Measurements from ENCODE around the gene CRTAC1. TPM values are rescaled to one million over a fixed set of nuclear protein-coding genes. Genes with fewer than 3 reads are reported as not detected.

The CRTAC1 gene
- total and polyA plus RNA-seq, 11 donors: 0.38 to 8.6 (median 1.7) TPM

DNA sequence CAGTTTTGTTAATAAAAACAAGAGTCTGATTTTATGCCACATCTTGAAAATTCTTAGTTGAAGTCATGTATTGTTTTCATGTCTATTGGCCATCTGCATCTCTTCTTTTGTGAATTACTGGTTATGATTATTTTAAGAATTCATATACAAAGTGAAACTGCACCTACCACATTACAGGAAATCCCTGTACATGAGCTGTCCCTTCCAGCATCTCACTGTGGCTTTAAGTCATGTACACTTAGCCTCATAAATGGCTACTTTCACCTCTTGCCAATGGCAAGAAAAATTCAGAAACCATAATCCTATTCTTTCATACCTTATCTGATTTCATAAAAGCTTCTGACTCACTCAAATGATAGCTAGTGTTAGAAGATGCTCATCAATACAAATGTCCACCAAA is 48.6 kb downstream of the CRTAC1 start:
- intact Hi-C loops (cut with DNase I): no loop called here
- TF ChIP-seq, protein P1, sequence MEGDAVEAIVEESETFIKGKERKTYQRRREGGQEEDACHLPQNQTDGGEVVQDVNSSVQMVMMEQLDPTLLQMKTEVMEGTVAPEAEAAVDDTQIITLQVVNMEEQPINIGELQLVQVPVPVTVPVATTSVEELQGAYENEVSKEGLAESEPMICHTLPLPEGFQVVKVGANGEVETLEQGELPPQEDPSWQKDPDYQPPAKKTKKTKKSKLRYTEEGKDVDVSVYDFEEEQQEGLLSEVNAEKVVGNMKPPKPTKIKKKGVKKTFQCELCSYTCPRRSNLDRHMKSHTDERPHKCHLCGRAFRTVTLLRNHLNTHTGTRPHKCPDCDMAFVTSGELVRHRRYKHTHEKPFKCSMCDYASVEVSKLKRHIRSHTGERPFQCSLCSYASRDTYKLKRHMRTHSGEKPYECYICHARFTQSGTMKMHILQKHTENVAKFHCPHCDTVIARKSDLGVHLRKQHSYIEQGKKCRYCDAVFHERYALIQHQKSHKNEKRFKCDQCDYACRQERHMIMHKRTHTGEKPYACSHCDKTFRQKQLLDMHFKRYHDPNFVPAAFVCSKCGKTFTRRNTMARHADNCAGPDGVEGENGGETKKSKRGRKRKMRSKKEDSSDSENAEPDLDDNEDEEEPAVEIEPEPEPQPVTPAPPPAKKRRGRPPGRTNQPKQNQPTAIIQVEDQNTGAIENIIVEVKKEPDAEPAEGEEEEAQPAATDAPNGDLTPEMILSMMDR (IDR thresholded peaks at IDR 0.05): no peak
- TF ChIP-seq POLR2A (IDR thresholded peaks at IDR 0.05): no peak
- H3K27me3 ChIP-seq: peaks cover 0 to 45% (median 8%) of the 10 kb centered on the region in 9 donors

DNA sequence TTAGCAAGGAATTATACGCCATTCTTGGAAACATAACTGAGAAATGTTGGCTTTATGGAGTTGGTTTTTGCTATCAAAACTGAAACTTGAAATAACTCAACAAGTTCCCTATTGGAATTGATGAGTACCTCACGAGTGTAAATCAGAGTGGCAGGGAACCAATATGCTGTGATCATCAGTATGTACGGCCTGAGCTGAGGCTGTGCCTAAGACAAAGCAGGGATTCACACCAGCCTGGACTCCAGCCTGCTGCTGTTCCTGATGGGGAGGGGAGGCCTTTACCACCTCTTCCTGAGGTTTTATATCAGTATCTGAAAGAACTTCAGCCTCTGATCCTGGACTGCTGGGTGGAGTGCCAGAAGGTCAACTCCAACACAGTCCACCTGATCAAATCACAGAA is 52.7 kb downstream of the CRTAC1 start:
- Histone ChIP-seq H3K27me3 (peaks cover 8 to 85% (median 34%) of the 10 kb centered on the region in 9 donors), H3K4me1 (no peaks in the 10 kb centered on the region), H3K4me3 (no peak overlapping the region), H3K36me3 (no peaks in the 10 kb centered on the region), H3K9me3 (no peaks in the 10 kb centered on the region), H3K27ac (no peak overlapping the region)
- WGBS, 4 donors: 70 to 79% (median 74%) methylated on average over 3 of the region's 3 CpGs
- intact Hi-C loops (cut with DNase I): no loop called here
- DNase-seq: no peak
- ATAC-seq: no peak
- TF ChIP-seq, protein P1 (IDR thresholded peaks at IDR 0.05): no peak

More for the DNA sequence above, 48.6 kb downstream of the CRTAC1 start:
- ATAC-seq (no peak), DNase-seq (no peak)
- Histone ChIP-seq H3K4me3 (no peak overlapping the region), H3K4me1 (peaks cover 0 to 6% (median 0%) of the 10 kb centered on the region in 12 donors), H3K9me3 (no peaks in the 10 kb centered on the region), H3K36me3 (no peaks in the 10 kb centered on the region), H3K27ac (no peak overlapping the region)

DNA sequence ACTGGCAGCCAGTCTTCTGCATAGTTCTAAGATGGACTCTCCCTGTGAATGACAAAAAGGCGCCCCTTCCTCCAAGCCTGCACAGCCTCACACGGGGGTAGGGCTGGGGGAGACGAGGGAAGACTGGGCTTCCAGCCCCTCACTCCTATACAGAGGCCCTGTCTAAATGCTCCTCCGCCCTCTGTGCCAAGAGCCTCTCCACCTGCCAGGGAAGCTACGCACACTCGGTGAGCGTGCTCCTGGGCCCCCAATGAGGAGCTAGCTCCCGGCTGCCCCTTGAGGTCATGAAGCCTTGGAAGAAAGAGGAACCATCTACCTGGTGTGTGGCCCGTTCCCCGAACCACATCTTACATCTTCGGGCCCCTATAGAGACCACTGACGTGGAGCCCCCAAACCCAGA is 54.8 kb downstream of the CRTAC1 start:
- H3K4me1 ChIP-seq: no peaks in the 10 kb centered on the region
- H3K9me3 ChIP-seq: peaks cover 0 to 3% (median 0%) of the 10 kb centered on the region in 12 donors
- DNase-seq (no peak), ATAC-seq (no peak)
- intact Hi-C loops (cut with DNase I): no loop called here
- H3K27ac ChIP-seq: no peak overlapping the region
- no peaks in the 10 kb centered on the region for H3K36me3 ChIP-seq
- H3K4me3 ChIP-seq: no peak overlapping the region
- peaks cover 8 to 90% (median 42%) of the 10 kb centered on the region in 9 donors for H3K27me3 ChIP-seq
- no peak for TF ChIP-seq POLR2A (IDR thresholded peaks at IDR 0.05)
- TF ChIP-seq, protein P1 (IDR thresholded peaks at IDR 0.05): no peak
- 83 to 86% (median 85%) methylated on average over 12 of the region's 12 CpGs for WGBS, 4 donors

DNA sequence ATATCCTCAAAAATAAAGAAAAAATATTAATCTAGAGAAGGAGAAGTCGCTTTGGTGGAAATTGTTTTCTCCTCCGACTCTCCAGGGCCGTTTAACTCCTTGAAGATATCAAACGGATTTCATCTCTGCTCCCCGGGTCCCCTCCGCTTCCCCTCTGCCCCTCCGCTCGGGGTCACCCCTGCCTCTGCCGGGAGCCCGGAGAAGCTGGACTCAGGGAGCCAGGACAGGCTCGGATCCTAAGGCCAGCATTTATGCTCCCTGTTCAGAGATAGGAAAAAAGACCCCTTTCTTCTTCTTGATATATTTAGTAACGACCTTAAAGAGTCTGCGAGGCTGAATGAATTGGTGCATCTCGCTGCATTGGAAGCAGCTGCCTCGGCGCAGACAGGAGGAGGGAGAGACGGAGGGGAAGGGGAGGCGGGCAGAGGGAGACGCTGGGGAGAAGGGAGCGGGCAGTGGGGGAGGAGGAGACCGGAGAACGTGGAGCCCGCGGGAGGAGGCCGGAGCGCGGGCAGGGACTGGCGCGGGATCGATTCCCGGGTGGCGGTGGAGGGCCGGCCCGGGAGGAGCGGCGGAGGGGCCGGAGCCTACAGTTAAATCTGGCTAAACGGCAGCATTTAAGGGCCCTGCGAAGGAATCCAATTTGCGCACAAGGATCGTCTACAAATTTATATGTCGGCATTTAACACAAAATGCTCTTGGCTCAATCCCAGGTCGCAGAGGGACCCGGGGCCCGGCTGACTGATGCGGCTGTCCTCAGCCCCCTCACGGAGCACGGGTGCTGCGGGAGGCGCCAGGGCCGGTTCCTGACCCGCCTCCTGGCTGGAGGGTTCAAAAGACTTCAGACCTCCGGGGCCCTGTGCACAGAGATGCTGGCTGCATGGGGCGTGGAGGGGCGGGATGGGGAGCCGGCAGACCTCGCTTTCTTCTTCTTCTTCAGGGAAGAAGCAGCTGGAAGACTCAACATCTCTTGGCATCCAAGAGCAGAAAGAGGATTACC is 55.6 kb downstream of the CRTAC1 start:
- intact Hi-C loops (cut with DNase I): no loop called here

More for the DNA sequence above, 55.6 kb downstream of the CRTAC1 start:
- WGBS, 4 donors: 26 to 32% (median 27%) methylated on average over 52 to 57 of the region's 57 CpGs
- no peak for ATAC-seq
- Histone ChIP-seq H3K36me3 (no peaks in the 10 kb centered on the region), H3K4me1 (no peaks in the 10 kb centered on the region), H3K9me3 (peaks cover 0 to 3% (median 0%) of the 10 kb centered on the region in 12 donors), H3K27me3 (peaks cover 8 to 92% (median 43%) of the 10 kb centered on the region in 9 donors), H3K4me3 (no peak overlapping the region), H3K27ac (no peak overlapping the region)
- no peak for DNase-seq
- TF ChIP-seq, protein P1 (IDR thresholded peaks at IDR 0.05): no peak
- no peak for TF ChIP-seq POLR2A (IDR thresholded peaks at IDR 0.05)

All from heart left ventricle (tissue), 16 donors.